ENCODE results near the gene MAP3K1.

DNA sequence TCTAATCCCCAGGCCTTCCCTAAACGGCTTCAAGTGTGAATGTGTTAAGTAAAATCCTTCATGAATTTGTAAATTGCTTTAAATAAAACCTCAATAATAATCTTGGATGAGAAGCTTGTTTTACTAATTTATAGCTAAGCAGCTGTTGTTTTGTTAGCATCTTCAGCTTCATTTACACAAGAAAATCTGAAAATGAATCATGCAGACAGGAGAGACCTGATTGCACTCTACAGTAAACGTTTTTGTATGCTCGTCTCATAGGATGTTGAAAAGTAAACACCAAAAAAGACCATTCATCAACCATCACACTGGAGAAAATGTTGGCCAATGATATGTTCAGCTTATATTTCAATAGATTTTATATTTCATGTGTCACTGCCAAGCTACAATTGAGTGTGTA, 40.4 kb upstream of the MAP3K1 start:
- TF ChIP-seq, protein P1, sequence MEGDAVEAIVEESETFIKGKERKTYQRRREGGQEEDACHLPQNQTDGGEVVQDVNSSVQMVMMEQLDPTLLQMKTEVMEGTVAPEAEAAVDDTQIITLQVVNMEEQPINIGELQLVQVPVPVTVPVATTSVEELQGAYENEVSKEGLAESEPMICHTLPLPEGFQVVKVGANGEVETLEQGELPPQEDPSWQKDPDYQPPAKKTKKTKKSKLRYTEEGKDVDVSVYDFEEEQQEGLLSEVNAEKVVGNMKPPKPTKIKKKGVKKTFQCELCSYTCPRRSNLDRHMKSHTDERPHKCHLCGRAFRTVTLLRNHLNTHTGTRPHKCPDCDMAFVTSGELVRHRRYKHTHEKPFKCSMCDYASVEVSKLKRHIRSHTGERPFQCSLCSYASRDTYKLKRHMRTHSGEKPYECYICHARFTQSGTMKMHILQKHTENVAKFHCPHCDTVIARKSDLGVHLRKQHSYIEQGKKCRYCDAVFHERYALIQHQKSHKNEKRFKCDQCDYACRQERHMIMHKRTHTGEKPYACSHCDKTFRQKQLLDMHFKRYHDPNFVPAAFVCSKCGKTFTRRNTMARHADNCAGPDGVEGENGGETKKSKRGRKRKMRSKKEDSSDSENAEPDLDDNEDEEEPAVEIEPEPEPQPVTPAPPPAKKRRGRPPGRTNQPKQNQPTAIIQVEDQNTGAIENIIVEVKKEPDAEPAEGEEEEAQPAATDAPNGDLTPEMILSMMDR (IDR thresholded peaks at IDR 0.05), result no peak
- TF ChIP-seq POLR2A (IDR thresholded peaks at IDR 0.05), result no peak
